T-helper 1 cell treated with Interleukin-12 subunit alpha and Interleukin-12 subunit beta and Interleukin-4 antibody, amounts not matched to agents 30 μg/mL and 1 μg/mL, for 36 hours (primary cell): Measurements from ENCODE around the gene ERGIC2.
"Not testable (repeated sequence)": the region's sequence is repeated elsewhere in the genome, so short reads cannot be mapped to it uniquely, and the experiment has no call there.

ENCODE experiments used
- H3K27ac Mint-ChIP-seq: one replicate; pipeline ENCODE4 v1.8.0; 2021; ENCODE audit warnings: mild to moderate bottlenecking, mixed read lengths
- H3K27me3 Mint-ChIP-seq: one replicate; pipeline ENCODE4 v1.8.0; 2021; ENCODE audit warnings: low read depth, mixed read lengths
- H3K36me3 Mint-ChIP-seq: one replicate; pipeline ENCODE4 v1.8.0; 2021; ENCODE audit warnings: low read depth, mixed read lengths
- H3K4me1 Mint-ChIP-seq: one replicate; pipeline ENCODE4 v1.8.0; 2021; ENCODE audit warnings: low read depth, mixed read lengths
- H3K4me3 Mint-ChIP-seq: one replicate; pipeline ENCODE4 v1.8.0; 2021; ENCODE audit warnings: mild to moderate bottlenecking, moderate library complexity, mixed read lengths
- H3K9me3 Mint-ChIP-seq: one replicate; pipeline ENCODE4 v1.8.0; 2021; ENCODE audit warnings: mixed read lengths

ERGIC2 gene

DNA sequence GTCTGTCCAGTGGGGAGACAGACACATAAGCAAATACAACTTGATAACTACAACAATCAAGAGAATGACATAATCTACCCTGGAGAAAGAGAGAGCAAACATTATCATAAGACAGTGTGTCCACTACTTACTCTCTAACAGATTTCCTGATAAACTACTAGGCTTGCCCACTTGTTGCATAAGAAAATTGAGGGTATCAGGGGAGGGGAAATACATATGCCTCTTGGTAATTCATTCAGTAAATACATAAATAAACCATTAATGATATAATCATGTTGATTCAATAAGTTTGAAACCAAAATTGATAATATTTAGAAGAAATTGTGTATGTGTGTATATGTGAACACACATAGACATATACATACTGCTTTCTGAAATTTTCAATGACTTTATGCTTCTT, 76.6 kb downstream of the ERGIC2 start:
- H3K36me3 Mint-ChIP-seq: no peaks in the 10 kb centered on the region
- H3K27me3 Mint-ChIP-seq: no peaks in the 10 kb centered on the region
- no peaks in the 10 kb centered on the region for H3K4me1 Mint-ChIP-seq
- H3K27ac Mint-ChIP-seq: no peak overlapping the region
- no peaks in the 10 kb centered on the region for H3K9me3 Mint-ChIP-seq
- no peak overlapping the region for H3K4me3 Mint-ChIP-seq

DNA sequence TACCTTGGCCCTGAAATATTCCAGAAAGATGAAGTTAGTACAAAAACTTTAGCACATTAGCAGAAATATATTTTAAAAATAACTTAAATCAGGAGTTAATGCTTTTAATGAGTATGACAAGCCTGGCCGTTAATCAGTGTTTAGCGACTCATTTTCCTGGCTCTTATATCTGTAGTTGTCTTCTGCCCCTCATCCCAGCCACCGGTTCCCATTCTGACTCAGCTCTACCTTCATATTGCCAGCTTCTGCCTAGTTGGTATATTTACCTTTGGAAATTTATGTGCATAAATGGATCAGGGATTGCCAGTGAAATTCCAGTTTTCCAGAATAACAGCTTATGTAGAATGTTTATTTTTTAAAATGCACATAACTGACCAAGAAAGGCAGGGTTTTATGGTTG, 79.9 kb downstream of the ERGIC2 start:
- Mint-ChIP-seq H3K27ac (no peak overlapping the region), H3K4me3 (no peak overlapping the region)

DNA sequence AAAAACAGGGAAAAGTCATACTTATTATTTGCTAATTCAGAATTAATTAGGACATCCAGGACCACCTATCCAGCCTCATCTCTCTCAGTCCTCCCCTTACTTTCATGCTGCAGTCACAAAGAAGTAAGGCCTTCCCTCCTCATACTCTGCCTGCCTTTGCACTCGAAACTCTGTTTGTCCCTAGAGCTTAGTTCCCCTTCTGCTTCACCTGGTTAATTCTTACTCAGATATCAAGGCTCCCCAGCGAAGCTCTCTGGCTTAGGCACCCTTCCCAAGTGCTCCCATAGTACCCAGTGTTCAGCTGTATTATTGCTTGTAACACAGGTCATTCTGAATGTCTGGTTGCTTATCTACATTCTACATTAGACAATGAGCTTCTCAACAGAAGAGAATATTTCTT, 81.3 kb downstream of the ERGIC2 start:
- H3K9me3 Mint-ChIP-seq: no peaks in the 10 kb centered on the region
- H3K4me3 Mint-ChIP-seq: no peak overlapping the region
- no peaks in the 10 kb centered on the region for H3K36me3 Mint-ChIP-seq
- H3K27me3 Mint-ChIP-seq: no peaks in the 10 kb centered on the region
- no peaks in the 10 kb centered on the region for H3K4me1 Mint-ChIP-seq
- H3K27ac Mint-ChIP-seq: no peak overlapping the region

More for the DNA sequence above, 79.9 kb downstream of the ERGIC2 start:
- no peaks in the 10 kb centered on the region for H3K27me3 Mint-ChIP-seq
- no peaks in the 10 kb centered on the region for H3K36me3 Mint-ChIP-seq
- no peaks in the 10 kb centered on the region for H3K4me1 Mint-ChIP-seq
- H3K9me3 Mint-ChIP-seq: no peaks in the 10 kb centered on the region

- Mint-ChIP-seq H3K4me3 (no peak overlapping the region), H3K27me3 (no peaks in the 10 kb centered on the region), H3K27ac (no peak overlapping the region)
These were observed 89.7 kb downstream of the ERGIC2 start for GRCh38 chr12:29291226-29291625.

GRCh38 chr12:29290475-29290874, 90.5 kb downstream of the ERGIC2 start:
- not testable (repeated sequence) for H3K36me3 Mint-ChIP-seq, H3K27me3 Mint-ChIP-seq, H3K27ac Mint-ChIP-seq, H3K4me3 Mint-ChIP-seq, H3K4me1 Mint-ChIP-seq
- H3K9me3 Mint-ChIP-seq: peaks cover 10% of the 10 kb centered on the region

More at GRCh38 chr12:29291226-29291625, 89.7 kb downstream of the ERGIC2 start:
- Mint-ChIP-seq H3K4me1 (no peaks in the 10 kb centered on the region), H3K36me3 (no peaks in the 10 kb centered on the region), H3K9me3 (peaks cover 10% of the 10 kb centered on the region)

GRCh38 chr12:29288031-29288430, 92.9 kb downstream of the ERGIC2 start:
- peaks cover 10% of the 10 kb centered on the region for H3K9me3 Mint-ChIP-seq
- H3K27me3 Mint-ChIP-seq: no peaks in the 10 kb centered on the region
- no peaks in the 10 kb centered on the region for H3K4me1 Mint-ChIP-seq
- H3K4me3 Mint-ChIP-seq: no peak overlapping the region
- no peak overlapping the region for H3K27ac Mint-ChIP-seq
- H3K36me3 Mint-ChIP-seq: no peaks in the 10 kb centered on the region

- no peaks in the 10 kb centered on the region for H3K27me3 Mint-ChIP-seq
- H3K27ac Mint-ChIP-seq: no peak overlapping the region
- no peaks in the 10 kb centered on the region for H3K36me3 Mint-ChIP-seq
- peaks cover 10% of the 10 kb centered on the region for H3K9me3 Mint-ChIP-seq
- H3K4me3 Mint-ChIP-seq: no peak overlapping the region
- H3K4me1 Mint-ChIP-seq: no peaks in the 10 kb centered on the region
These were observed 93.3 kb downstream of the ERGIC2 start for GRCh38 chr12:29287622-29288021.
